Renal cortex interstitium (tissue), 11 donors: ENCODE measurements around the gene FBXO8. TPM values are rescaled to one million over a fixed set of nuclear protein-coding genes. Genes with fewer than 3 reads are reported as not detected.

ENCODE experiments used
- DNase-seq, 11 donors: peaks; one replicate each; pipeline ENCODE4 v3.0.0-alpha.2; 2013; ENCODE audit warnings: low read depth in 9 of 11, low spot score in 4 of 11; ENCODE audit errors: extremely low read depth in 1 of 11
- polyA plus RNA-seq, 3 donors: library from polyadenylated mRNA; unstranded; fragments of 120-200 nt; gene quantifications; one replicate each; pipeline ENCODE4 v1.2.1, GENCODE V29; 2013; ENCODE audit not compliant: insufficient read length in 3 of 3

FBXO8 gene
- polyA plus RNA-seq, 3 donors, result 29.5 to 35.6 (median 33.0) TPM

DNA sequence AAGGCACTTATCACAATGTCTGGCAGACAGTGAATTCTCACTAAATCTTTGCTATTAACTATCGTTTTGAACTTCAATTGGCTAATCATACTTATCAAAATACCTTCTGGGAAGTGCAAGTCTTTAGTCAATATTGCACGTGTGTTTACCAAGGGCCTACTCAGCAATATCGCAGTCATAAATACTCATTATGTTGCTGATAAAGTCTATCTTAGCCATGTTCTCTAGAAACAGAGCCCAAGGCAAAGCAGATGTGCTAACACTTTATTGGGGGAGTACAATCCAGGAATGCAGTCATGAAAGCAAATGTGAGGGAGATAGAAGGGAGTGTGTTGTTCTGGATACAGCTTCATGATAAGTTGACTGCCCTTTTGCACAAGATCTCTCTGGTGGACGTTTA lies 90.5 kb downstream of the FBXO8 start:
- DNase-seq, result no peak

DNA sequence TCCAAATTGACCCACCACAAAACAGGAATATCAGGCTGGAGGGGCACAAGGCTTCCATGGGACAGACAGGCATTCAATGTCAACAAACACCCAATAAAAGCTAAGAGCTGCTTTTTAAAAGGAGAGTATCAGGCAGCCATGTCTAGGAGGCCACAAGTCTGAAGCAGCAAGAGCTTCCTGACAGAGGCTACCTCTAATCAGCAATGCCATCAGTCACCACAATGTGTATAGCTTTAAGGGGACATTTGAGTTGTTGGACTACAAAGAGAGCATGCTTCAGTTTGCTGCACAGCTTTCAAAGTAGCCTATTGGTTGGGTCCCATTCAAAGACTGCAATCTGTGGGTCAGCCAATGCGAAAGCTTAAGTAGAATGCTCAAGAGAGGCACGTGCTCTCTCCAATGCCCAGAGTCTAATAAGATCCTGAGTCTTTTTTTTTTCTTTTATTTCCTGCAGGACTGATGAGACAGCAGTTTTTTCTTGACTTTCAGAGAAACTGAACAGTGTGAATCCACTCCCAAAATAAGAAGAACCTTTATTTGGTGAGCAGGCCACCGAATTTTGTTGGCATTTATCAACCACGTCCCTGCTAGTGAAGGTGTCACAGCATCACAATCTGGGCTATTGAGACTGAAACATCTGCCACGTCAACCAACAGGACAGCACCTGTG lies 92.5 kb downstream of the FBXO8 start:
- DNase-seq, result no peak

DNA sequence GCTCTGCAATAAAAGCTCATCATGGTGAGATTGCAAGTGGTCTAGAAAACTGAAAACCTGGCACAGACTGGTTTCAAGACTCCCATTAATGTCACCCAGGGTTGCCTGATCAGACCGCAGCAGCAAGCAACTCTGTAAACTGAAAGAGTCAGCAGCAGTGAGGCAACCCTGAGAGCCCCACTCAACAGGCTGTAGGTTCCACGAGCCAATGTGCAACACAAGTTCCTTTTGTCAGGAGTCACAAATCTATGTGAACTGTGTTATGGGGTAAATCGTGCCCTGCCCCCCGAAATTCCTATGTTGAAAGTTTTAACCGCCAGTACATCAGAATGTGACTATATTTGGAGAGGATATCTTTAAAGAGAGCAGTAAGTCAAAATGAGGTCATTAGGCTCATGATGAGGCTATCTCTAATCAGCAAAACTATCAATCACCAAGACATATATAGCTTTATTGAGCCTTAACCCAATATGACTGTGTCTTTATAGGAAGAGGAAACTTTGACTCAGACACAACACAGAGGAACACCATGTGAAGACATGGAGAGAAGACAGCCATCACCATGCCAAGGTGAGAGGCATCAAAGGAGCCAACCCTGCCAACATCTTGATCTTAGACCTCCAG lies 94.0 kb downstream of the FBXO8 start:
- no peak for DNase-seq

Other genes with a start within 250 kb of the FBXO8 start
- gene CEP44, start 244 bp upstream of the FBXO8 start, polyA plus RNA-seq, result 10 to 100 TPM; 19.5 to 29.8 (median 24.1) TPM
- gene HPGD, start 238.8 kb upstream of the FBXO8 start, polyA plus RNA-seq, result 10 to 100 TPM; 44.2 to 82.8 (median 72.8) TPM